SK-N-SH (cell line): ENCODE results near the gene GSG1. TPM values are rescaled to one million over a fixed set of nuclear protein-coding genes. Genes with fewer than 3 reads are reported as not detected.

ENCODE experiments used
- CTCF ChIA-PET: fragments of 300-600, 350-600 bp; formaldehyde crosslinking; extraction: SDS; loops from one replicate; lab custom pipeline; 2021; lab: Yijun Ruan, JAX
- POLR2A ChIA-PET: fragments of 350-600 bp; sonication (Branson Sonifier 250); formaldehyde crosslinking; extraction: SDS; loops from one replicate; lab custom pipeline; 2020; ENCODE audit warnings: antibody characterized with exemption, inconsistent platforms; lab: Yijun Ruan, JAX
- DNase-seq: peaks from one replicate; pipeline ENCODE4 v3.0.0; 2012
- H2AFZ ChIP-seq: fragments of 200-600 bp; sonication (generic); 2 replicates; pipeline ENCODE4 v1.8.1; 2016; ENCODE audit warnings: antibody characterized with exemption, mild to moderate bottlenecking, low read depth
- H3F3A ChIP-seq: fragments of 200-600 bp; sonication (generic); replicated peaks from 2 replicates; pipeline ENCODE3; 2016; ENCODE audit warnings: antibody characterized with exemption, mild to moderate bottlenecking; ENCODE audit not compliant: insufficient read depth
- H3K27ac ChIP-seq, 2 experiments: fragments of 200-500 bp in 1 of 2; fragments of 200-600 bp in 1 of 2; sonication (Bioruptor generic) in 1 of 2; sonication (generic), shearing (Covaris generic) in 1 of 2; 2 replicates each; pipeline versions ENCODE4 v1.5.1 to v1.6.1; 2014 to 2016; ENCODE audit warnings: low read depth in 2 of 2, inconsistent platforms in 1 of 2, low read length in 1 of 2, mild to moderate bottlenecking in 1 of 2, mixed read lengths in 1 of 2
- H3K27me3 ChIP-seq: fragments of 200-600 bp; sonication (generic), shearing (Covaris generic); 2 replicates; pipeline ENCODE4 v1.6.1; 2016; ENCODE audit warnings: mixed run types; ENCODE audit not compliant: insufficient read depth
- H3K36me3 ChIP-seq, 2 experiments: fragments of 200-500 bp in 1 of 2; fragments of 200-600 bp in 1 of 2; sonication (Bioruptor generic) in 1 of 2; sonication (generic) in 1 of 2; replicated peaks in 1 of 2; 2 replicates each; pipeline versions ENCODE3 to v1.5.1; 2014 to 2016; ENCODE audit warnings: low read length in 1 of 2, mild to moderate bottlenecking in 1 of 2; ENCODE audit not compliant: insufficient read depth in 2 of 2, control insufficient read depth in 1 of 2
- H3K4me1 ChIP-seq, 2 experiments: fragments of 200-500 bp in 1 of 2; fragments of 200-600 bp in 1 of 2; sonication (Bioruptor generic) in 1 of 2; sonication (generic), shearing (Covaris generic) in 1 of 2; 2 replicates each; pipeline versions ENCODE4 v1.5.1 to v1.6.1; 2014 to 2016; ENCODE audit warnings: low read depth in 1 of 2, low read length in 1 of 2, mixed run types in 1 of 2; ENCODE audit not compliant: insufficient read depth in 2 of 2, control insufficient read depth in 1 of 2
- H3K4me2 ChIP-seq: fragments of 200-600 bp; sonication (generic), shearing (Covaris generic); 2 replicates; pipeline ENCODE4 v1.6.1; 2017; ENCODE audit warnings: mixed run types
- H3K4me3 ChIP-seq, 2 experiments: fragments of 200-500 bp in 1 of 2; fragments of 200-600 bp in 1 of 2; sonication (Bioruptor generic) in 1 of 2; sonication (generic), shearing (Covaris generic) in 1 of 2; 2 replicates each; pipeline versions ENCODE4 v1.5.1 to v1.8.1; 2014 to 2016; ENCODE audit warnings: low read depth in 2 of 2, inconsistent platforms in 1 of 2, low read length in 1 of 2, mild to moderate bottlenecking in 1 of 2, mixed read lengths in 1 of 2, moderate library complexity in 1 of 2
- H3K79me2 ChIP-seq: fragments of 200-600 bp; sonication (generic); 2 replicates; pipeline ENCODE4 v1.8.1; 2017; ENCODE audit warnings: mild to moderate bottlenecking; ENCODE audit not compliant: insufficient read depth
- H3K9ac ChIP-seq: fragments of 200-600 bp; sonication (generic); 2 replicates; pipeline ENCODE4 v1.6.1; 2017; ENCODE audit warnings: mixed run types
- H3K9me2 ChIP-seq: fragments of 200-600 bp; sonication (generic); 2 replicates; pipeline ENCODE4 v1.6.1; 2017; ENCODE audit warnings: mixed run types
- H3K9me3 ChIP-seq: fragments of 200-600 bp; sonication (generic); 2 replicates; pipeline ENCODE4 v1.6.1; 2017; ENCODE audit warnings: mixed run types, mild to moderate bottlenecking, moderate library complexity
- H4K20me1 ChIP-seq: fragments of 200-600 bp; sonication (generic); 2 replicates; pipeline ENCODE4 v1.6.1; 2017; ENCODE audit warnings: mild to moderate bottlenecking, mixed run types; ENCODE audit not compliant: insufficient read depth
- EZH2phosphoT487 ChIP-seq: fragments of 200-600 bp; sonication (generic); IDR thresholded peaks from 2 replicates; pipeline ENCODE4 v1.6.1; 2017; ENCODE audit warnings: low read depth, mixed run types, mild to moderate bottlenecking, antibody characterized with exemption, moderate library complexity, borderline replicate concordance
- FOXJ3 ChIP-seq: sonication (generic); formaldehyde crosslinking; IDR thresholded peaks from 2 replicates; pipeline ENCODE4 v1.5.1; 2020; ENCODE audit warnings: mild to moderate bottlenecking, missing genetic modification reagents
- FOXM1 ChIP-seq: IDR thresholded peaks from 2 replicates; pipeline ENCODE4 v1.4.0; 2012; ENCODE audit warnings: low read depth, mild to moderate bottlenecking
- GABPA ChIP-seq: IDR thresholded peaks from 2 replicates; pipeline ENCODE4 v1.4.0; 2012; ENCODE audit warnings: low read depth, mild to moderate bottlenecking
- MEF2A ChIP-seq: IDR thresholded peaks from 2 replicates; pipeline ENCODE4 v1.4.0; 2012; ENCODE audit warnings: low read depth, borderline replicate concordance
- NRF1 ChIP-seq: IDR thresholded peaks from 2 replicates; pipeline ENCODE4 v1.6.1; 2012; ENCODE audit warnings: low read depth, mild to moderate bottlenecking, low read length
- POLR2AphosphoS5 ChIP-seq: IDR thresholded peaks from 2 replicates; pipeline ENCODE4 v1.6.1; 2012; ENCODE audit warnings: low read depth, low read length
- RFX5 ChIP-seq: IDR thresholded peaks from 2 replicates; pipeline ENCODE4 v1.6.1; 2012; ENCODE audit warnings: mild to moderate bottlenecking, improper control_type of control experiment, low read length
- RXRA ChIP-seq: IDR thresholded peaks from 2 replicates; pipeline ENCODE4 v1.4.0; 2012; ENCODE audit warnings: low read depth, mild to moderate bottlenecking, borderline replicate concordance
- TEAD4 ChIP-seq: IDR thresholded peaks from 2 replicates; pipeline ENCODE4 v1.4.0; 2012; ENCODE audit warnings: mild to moderate bottlenecking, borderline replicate concordance; ENCODE audit not compliant: insufficient read depth
- WGBS: methylation state at CpG from one replicate; pipeline ENCODE4 v1.1.6; 2017; ENCODE audit warnings: low lambda C conversion rate; 5-methylcytosine and 5-hydroxymethylcytosine counted together
- polyA plus RNA-seq, 3 experiments: library from polyadenylated mRNA; depleted of rRNA; stranded (reverse); fragments of >200 nt; gene quantifications; 2 replicates each; pipeline ENCODE4 v1.2.3, GENCODE V29; 2012
- TF ChIP-seq, protein P1 (sequence below): IDR thresholded peaks from 2 replicates; pipeline ENCODE4 v1.4.0; 2012; ENCODE audit warnings: low read depth
- TF ChIP-seq, protein P2 (sequence below): fragments of 150-350 bp; IDR thresholded peaks from 2 replicates; pipeline ENCODE4 v1.6.1; 2016; ENCODE audit warnings: mild to moderate bottlenecking, low read depth, low read length
- TF ChIP-seq, protein P3 (sequence below): IDR thresholded peaks from 2 replicates; pipeline ENCODE4 v1.6.1; 2012; ENCODE audit warnings: mild to moderate bottlenecking, low read depth, low read length, moderate library complexity

The GSG1 gene
- polyA plus RNA-seq, 1 of the 3 experiments (the other 2 are of a cell fraction): 0.39 TPM

DNA sequence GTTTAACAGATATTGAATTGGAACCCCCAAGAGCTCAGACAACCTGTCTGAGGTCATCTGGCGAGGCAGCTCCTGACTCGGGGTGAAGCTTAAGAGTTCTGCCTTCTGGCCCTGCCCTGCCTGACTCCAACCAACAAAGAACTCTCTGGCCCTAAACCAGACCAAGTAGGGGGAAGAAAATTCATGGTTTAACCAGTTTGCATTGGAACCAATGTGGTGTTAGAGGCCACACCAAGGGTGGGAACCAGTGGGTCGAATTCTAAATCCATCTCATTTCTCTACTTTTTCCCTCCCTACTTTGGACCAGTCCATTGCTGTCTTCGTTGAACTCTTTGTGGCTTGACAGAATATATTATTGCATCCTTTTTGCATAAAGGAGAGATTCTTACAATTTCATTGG is 30.4 kb upstream of the GSG1 start (continued):
- TF ChIP-seq MEF2A (no peak), FOXM1 (no peak), RFX5 (no peak), FOXJ3 (CRISPR knock-in tag) (no peak), POLR2AphosphoS5 (no peak), EZH2phosphoT487 (no peak)
- TF ChIP-seq, protein P1, sequence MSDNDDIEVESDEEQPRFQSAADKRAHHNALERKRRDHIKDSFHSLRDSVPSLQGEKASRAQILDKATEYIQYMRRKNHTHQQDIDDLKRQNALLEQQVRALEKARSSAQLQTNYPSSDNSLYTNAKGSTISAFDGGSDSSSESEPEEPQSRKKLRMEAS: no peak
- TF ChIP-seq, protein P2, sequence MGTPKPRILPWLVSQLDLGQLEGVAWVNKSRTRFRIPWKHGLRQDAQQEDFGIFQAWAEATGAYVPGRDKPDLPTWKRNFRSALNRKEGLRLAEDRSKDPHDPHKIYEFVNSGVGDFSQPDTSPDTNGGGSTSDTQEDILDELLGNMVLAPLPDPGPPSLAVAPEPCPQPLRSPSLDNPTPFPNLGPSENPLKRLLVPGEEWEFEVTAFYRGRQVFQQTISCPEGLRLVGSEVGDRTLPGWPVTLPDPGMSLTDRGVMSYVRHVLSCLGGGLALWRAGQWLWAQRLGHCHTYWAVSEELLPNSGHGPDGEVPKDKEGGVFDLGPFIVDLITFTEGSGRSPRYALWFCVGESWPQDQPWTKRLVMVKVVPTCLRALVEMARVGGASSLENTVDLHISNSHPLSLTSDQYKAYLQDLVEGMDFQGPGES: no peak
- TF ChIP-seq, all 33 proteins: peak for 0

DNA sequence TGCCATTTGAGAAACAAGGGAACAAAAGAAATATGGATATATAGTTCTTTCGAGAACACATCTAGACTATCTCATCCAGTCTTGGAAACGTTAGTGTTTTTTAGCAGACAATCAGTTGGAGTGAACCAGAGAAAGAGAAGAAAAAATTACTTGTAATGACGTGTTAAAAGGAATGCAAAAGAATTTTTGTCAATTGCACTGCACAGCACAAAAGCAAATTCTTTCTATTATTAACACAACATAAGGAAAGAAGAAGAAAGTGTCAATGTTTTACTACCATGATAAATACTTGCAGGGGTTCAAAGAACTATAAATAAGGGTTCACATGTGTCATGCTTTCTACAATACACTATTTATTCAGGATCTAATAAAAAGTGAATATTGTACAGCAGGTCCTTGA is 27.5 kb upstream of the GSG1 start:
- no peaks in the 10 kb centered on the region for H3K27me3 ChIP-seq
- H3K9me3 ChIP-seq: no peaks in the 10 kb centered on the region
- 36% methylated on average over 3 of the region's 3 CpGs for WGBS
- no peak overlapping the region; the same call in 1 of the 2 replicates for H3K9ac ChIP-seq
- no peaks in the 10 kb centered on the region for H3K9me2 ChIP-seq
- ChIA-PET CTCF (interaction anchor here (1.8 kb wide), 1 partner anchor 81 kb away, joined by 4 read pairs; no protein-coding TSS in a partner anchor), POLR2A (no interaction called here)
- no peak for TF ChIP-seq NRF1
- TF ChIP-seq, protein P3, sequence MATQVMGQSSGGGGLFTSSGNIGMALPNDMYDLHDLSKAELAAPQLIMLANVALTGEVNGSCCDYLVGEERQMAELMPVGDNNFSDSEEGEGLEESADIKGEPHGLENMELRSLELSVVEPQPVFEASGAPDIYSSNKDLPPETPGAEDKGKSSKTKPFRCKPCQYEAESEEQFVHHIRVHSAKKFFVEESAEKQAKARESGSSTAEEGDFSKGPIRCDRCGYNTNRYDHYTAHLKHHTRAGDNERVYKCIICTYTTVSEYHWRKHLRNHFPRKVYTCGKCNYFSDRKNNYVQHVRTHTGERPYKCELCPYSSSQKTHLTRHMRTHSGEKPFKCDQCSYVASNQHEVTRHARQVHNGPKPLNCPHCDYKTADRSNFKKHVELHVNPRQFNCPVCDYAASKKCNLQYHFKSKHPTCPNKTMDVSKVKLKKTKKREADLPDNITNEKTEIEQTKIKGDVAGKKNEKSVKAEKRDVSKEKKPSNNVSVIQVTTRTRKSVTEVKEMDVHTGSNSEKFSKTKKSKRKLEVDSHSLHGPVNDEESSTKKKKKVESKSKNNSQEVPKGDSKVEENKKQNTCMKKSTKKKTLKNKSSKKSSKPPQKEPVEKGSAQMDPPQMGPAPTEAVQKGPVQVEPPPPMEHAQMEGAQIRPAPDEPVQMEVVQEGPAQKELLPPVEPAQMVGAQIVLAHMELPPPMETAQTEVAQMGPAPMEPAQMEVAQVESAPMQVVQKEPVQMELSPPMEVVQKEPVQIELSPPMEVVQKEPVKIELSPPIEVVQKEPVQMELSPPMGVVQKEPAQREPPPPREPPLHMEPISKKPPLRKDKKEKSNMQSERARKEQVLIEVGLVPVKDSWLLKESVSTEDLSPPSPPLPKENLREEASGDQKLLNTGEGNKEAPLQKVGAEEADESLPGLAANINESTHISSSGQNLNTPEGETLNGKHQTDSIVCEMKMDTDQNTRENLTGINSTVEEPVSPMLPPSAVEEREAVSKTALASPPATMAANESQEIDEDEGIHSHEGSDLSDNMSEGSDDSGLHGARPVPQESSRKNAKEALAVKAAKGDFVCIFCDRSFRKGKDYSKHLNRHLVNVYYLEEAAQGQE: no peak
- TF ChIP-seq TEAD4: no peak
- no peak for TF ChIP-seq RXRA
- no peak for TF ChIP-seq GABPA
- H3K27ac ChIP-seq: no peak overlapping the region
- no peaks in the 10 kb centered on the region for H4K20me1 ChIP-seq
- no peak overlapping the region for H3K4me3 ChIP-seq
- peak overlapping the region; percentile 69 for H3K4me2 ChIP-seq
- DNase-seq: no peak
- H3F3A ChIP-seq: no peaks in the 10 kb centered on the region
- no peaks in the 10 kb centered on the region for H3K79me2 ChIP-seq
- H2AFZ ChIP-seq: peak overlapping the region; percentile 58; the same call in 1 of the 2 replicates
- no peaks in the 10 kb centered on the region for H3K36me3 ChIP-seq
- H3K4me1 ChIP-seq: 0 out of 4 replicates have a peak, but pooled peaks cover 0 to 20% of the 10 kb centered on the region in 2 experiments
